LNCaP clone FGC (cell line): ENCODE measurements around the gene C3AR1.
A peak's percentile ranks its signal among the peaks of the same experiment; 100 is the strongest.
"Not testable (repeated sequence)": the region's sequence is repeated elsewhere in the genome, so short reads cannot be mapped to it uniquely, and the experiment has no call there.

ENCODE experiments used
- DNase-seq: peaks from one replicate; pipeline ENCODE4 v3.0.0-alpha.2; 2011; ENCODE audit warnings: low read depth
- H3K4me3 ChIP-seq: 2 replicates; pipeline ENCODE4 v1.5.1; 2011; ENCODE audit warnings: mild to moderate bottlenecking, low read depth, low read length, control low read depth
- TF ChIP-seq, protein P1 (sequence below): IDR thresholded peaks from 2 replicates; pipeline ENCODE4 v1.5.1; 2012; ENCODE audit warnings: mild to moderate bottlenecking; ENCODE audit not compliant: control insufficient read depth, insufficient read depth; ENCODE audit errors: extremely low read depth

C3AR1 gene

DNA sequence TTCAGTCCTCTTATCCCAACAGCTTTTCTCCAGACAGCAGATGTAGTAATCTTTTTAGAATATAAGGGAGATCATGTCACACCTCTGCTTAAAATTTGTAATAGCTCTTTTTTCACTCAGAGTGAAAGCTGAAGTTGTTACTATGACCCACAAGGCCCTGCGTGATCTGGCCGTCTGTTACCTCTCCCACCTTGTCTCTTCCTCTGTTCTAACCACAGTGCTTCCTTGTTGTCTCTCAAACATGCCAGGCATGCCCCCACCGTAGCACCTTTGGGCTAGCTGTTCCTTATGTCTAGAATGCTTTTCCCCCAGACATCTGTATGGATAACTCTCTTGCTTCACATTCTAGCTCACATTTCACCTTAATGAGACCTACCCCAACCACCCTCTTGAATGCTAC lies 22.4 kb upstream of the C3AR1 start:
- TF ChIP-seq, protein P1, sequence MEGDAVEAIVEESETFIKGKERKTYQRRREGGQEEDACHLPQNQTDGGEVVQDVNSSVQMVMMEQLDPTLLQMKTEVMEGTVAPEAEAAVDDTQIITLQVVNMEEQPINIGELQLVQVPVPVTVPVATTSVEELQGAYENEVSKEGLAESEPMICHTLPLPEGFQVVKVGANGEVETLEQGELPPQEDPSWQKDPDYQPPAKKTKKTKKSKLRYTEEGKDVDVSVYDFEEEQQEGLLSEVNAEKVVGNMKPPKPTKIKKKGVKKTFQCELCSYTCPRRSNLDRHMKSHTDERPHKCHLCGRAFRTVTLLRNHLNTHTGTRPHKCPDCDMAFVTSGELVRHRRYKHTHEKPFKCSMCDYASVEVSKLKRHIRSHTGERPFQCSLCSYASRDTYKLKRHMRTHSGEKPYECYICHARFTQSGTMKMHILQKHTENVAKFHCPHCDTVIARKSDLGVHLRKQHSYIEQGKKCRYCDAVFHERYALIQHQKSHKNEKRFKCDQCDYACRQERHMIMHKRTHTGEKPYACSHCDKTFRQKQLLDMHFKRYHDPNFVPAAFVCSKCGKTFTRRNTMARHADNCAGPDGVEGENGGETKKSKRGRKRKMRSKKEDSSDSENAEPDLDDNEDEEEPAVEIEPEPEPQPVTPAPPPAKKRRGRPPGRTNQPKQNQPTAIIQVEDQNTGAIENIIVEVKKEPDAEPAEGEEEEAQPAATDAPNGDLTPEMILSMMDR = no peak
- no peak for DNase-seq
- no peak overlapping the region for H3K4me3 ChIP-seq

DNA sequence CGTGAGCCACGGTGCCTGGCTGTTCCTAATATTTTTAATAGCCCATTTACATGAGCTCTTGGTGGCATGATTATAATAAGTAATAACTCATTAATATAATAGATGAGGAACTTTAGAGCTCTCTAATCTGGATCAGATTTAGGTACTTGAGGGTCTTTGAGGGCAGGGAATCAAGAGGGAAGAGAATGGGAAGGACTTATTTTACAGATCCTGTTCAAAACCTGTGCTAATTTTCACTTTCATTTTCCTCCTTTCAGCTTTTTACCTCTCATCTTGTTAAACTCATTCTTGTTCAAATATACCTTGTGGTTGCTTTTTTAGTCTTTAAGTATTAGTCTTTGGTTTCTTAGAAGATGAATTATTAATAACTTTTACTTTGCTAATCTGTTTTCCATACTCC lies 21.5 kb upstream of the C3AR1 start:
- no peak overlapping the region for H3K4me3 ChIP-seq
- no peak for DNase-seq
- TF ChIP-seq, protein P1 = no peak

DNA sequence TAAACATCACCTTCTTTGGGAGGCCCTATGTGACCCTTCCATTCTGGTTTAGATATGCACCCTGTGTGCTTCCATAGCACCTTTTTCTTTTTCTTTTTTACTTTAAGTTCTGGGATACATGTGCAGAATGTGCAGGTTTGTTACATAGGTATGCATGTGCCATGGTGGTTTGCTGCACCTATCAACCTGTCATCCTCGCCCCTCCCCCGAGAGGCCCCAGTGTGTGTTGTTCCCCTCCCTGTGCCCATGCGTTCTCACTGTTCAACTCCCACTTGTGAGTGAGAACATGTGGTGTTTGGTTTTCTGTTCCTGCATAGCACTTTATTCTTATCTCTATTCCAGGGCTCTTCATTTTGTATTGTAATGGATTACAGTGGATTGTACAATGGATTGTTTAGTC lies 18.2 kb upstream of the C3AR1 start:
- not testable (repeated sequence) for DNase-seq, H3K4me3 ChIP-seq

DNA sequence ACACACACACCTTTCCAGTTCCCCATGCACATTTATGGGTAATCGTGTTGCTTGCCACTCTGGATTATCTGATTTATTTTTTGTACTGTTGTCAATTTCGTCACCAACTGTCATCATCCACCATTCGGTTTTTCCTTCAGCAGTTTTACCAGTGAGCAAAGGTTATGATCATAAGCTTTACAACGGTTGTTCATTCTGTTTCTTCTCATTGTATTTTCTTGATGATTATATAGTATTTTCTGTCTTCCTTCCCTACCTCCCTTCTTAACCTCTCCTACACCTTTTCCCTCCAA lies 16.6 kb upstream of the C3AR1 start:
- peak overlapping the region; percentile 95 for H3K4me3 ChIP-seq
- TF ChIP-seq, protein P1 = no peak
- no peak for DNase-seq

DNA sequence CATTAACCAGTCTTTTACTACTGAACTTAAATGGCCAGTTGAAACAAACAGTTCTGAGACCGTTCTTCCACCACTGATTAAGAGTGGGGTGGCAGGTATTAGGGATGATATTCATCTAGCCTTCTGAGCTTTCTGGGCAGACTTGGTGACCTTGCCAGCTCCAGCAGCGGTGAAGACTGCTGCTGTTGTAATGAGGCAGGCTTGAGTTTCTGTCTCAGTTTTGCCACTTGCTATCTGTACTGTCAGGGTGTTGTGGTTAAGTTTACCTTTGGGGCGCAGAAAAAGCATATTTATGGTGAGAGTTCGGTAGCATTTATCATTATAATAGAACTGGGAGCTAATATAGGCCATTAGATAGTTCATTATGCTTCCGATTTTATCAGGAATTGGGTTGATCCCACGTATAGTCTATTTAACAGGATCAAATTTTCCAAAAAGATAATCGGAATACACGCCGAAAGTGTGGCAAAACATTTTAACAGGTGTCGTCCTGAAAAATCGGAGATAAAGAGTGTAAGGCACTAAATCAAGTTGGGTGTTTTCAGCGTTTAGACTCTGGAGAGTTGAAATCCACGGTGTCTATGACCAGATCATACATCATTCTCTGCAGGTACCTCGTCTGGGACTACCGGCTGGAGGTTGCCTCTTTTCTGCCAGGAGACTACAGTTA lies 15.2 kb upstream of the C3AR1 start:
- TF ChIP-seq, protein P1 = no peak
- DNase-seq = no peak
- H3K4me3 ChIP-seq = peak overlapping the region; percentile 95

DNA sequence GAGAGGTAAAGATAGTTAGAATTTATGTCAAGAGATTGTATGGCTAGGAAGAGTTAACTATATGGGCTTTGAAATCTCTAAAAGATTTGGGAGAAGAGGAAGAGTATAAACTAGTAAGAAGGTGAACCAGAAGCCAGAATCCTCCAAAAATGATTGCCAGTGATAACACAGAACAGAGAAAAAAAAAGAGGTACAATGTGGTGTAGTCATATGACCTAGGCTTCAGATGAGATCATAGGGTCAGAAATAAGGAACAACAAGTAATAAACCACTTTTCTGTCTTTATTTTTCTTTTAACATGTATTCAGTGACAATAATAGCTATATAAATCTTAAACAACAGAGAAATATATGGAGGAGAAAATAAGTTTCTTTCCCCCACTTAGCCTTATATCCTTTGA lies 14.0 kb upstream of the C3AR1 start:
- DNase-seq = no peak
- TF ChIP-seq, protein P1 = no peak
- H3K4me3 ChIP-seq = no peak overlapping the region

DNA sequence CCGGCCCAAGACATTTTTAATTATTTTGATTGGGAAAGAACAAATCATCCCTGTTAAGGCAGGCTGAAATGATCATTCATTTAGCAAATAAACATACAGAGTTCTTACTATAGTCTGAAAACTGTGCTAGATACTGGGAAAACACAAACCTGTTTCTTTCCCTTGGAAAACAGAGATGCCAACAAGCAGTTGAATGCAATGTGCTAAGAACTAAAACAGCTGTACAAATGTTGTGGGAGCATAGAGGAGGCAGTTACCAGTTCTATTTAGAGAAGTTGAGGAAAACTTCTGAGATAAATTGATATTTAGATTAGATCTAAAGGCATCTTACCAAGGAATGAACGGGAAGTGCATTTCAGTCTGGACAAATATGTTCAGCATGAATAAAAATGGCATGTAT lies 12.8 kb upstream of the C3AR1 start:
- TF ChIP-seq, protein P1 = no peak
- DNase-seq = no peak
- no peak overlapping the region for H3K4me3 ChIP-seq

DNA sequence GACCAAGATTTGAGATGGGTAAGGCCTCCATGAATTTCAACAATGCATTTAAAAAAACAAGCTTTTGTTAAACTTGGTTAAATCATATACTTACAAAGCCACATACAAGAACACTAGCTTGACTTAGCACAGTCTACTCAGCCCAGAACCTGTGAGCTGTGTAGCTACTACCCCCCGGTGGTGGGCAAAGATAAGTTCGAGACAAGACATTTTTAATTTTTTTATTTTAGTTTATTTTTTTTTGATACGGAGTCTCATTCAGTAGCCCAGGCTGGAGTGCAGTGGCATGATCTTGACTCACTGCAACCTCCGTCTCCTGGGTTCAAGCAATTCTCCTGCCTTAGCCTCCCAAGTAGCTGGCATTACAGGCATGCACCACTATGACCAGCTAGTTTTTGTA lies 12.2 kb upstream of the C3AR1 start:
- peak; percentile 10 for DNase-seq

More for the DNA sequence above, 12.2 kb upstream of the C3AR1 start:
- H3K4me3 ChIP-seq = no peak overlapping the region
- TF ChIP-seq, protein P1 = peak; percentile 58
